Dedifferentiated amniotic fluid mesenchymal stem cell (primary cell): ENCODE data around the gene PRKG1.

Experiments used
- DNase-seq: peaks from one replicate; pipeline ENCODE4 v3.0.0-alpha.2; 2016; ENCODE audit errors: extremely low spot score

PRKG1 gene

DNA sequence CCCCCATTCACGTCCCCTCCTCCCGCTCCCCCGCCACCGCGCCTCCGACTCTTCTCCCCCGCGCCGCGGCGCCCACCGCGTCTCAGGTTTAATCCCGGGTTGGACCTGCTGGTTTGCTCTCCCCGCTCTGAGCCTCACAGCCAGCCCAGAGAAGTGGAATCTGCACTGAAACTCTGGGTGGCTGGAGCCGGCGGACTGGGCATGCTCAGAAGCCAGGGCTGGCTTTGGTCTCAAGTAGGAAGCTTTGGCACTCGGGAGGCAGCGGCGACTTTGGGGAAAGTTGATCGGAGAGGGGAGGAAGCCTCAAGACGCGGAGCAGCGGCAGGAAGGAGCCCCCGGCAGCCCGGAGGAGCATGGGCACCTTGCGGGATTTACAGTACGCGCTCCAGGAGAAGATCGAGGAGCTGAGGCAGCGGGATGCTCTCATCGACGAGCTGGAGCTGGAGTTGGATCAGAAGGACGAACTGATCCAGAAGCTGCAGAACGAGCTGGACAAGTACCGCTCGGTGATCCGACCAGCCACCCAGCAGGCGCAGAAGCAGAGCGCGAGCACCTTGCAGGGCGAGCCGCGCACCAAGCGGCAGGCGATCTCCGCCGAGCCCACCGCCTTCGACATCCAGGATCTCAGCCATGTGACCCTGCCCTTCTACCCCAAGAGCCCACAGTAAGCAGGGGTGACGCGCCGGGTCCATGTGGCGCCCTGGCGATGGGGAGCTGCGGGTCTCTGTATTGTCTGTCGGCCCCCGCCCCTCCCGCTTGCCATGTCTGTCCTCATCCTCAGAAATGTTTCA, at the start of gene PRKG1:
TSS of gene PRKG1 (plus strand) at position 250 of the 791 bp plus-strand sequence.
- peak; percentile 82 for DNase-seq

DNA sequence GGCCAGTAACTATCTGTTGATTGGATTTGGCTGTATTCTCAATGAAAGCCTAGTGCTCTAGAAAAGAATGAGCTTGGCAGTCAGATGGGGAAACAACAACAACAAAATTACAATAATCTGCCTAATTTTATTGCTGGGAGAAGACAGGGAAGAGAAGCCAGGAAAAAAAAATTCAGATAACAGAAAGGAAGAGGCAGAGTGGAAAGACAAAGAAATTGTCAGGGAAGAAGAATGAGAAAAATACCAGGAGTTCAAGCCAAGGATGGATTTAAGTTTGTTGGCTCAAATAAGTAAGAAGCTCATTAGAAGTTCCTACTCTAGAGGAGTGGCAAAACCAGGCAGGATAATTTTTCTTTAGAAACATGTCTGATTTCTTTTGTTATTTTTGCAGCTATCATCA, 45.9 kb upstream of the PRKG1 start:
- no peak for DNase-seq

GRCh38 chr10:51029172-51029641, 45.1 kb upstream of the PRKG1 start:
- DNase-seq, result no peak

- no peak for DNase-seq
Observed at GRCh38 chr10:51030480-51030879, 43.8 kb upstream of the PRKG1 start.

- DNase-seq, result no peak
Observed at GRCh38 chr10:51031950-51032349, 42.3 kb upstream of the PRKG1 start.

DNA sequence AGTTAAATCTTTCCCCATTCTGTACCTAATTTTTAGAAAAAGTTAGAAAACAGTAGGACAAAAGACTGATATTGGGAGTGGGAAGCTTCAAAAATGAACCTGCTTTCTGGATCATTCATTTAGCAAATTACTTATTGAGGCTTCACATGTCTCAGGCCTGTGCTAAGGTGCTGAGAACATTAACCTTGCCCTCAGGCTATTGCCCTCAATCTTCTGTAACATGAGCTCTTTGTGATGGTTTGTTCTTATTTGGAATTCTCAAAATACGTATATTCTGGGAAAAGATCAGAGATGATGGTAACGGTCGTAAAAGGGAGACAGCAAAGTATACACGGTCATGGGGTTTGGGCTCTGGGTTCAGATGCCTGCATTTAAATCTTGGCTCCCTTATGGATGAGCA, 39.5 kb upstream of the PRKG1 start:
- no peak for DNase-seq

DNA sequence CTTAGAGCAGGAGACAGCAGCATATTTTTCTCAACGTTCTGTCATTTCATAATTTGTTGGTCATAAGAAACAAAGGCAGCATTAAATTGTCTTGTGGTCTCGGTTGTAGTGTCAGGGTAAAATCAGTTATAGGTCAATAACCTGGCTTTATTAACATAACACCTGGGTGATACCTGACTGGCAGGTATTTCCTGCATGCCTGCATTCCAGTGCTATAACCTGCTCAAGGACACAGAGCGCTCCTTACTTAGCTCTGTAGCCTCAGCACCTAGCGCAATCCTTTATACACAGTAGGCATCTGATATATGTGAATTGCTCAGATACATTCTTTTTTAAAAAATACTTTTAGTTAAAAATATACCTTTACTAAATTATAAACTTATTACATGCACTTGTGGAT, 38.9 kb upstream of the PRKG1 start:
- no peak for DNase-seq

DNA sequence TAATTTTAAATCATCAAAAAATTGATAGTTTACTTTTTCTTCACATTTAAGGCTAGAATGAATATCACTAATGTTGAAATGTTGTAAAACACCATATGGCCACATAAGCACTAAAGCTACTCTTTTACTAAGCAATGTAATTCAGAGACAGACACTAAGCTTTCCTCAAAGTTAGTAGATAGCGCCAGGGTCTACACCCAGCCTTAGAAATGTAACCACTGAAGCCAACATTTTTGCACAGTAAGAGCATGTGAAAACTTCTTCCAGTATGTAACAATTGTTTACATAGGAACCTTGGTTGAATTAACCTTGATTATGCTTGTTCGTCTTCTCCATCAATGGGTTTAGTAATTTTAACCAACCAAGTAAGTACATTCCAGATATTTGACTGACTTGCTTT, 28.4 kb upstream of the PRKG1 start:
- no peak for DNase-seq

DNA sequence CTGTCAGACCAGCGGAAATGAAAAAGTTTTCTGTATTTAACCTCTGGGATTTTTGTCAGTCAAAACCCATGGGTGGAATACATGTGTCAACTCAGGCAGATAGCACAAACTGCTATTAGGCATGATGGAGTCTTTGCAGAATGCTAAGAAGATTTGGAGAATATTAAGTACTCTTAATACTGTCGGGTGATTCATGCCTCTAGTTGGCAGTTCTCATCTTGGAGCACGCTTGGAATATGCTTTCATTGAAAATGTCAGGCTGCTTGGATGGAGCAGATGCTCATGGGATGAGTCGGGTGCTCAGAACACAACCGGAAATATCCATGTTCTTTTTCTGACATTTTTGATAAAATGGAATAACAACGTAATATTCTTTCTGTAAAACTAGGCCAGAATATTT, 27.6 kb upstream of the PRKG1 start:
- no peak for DNase-seq

DNA sequence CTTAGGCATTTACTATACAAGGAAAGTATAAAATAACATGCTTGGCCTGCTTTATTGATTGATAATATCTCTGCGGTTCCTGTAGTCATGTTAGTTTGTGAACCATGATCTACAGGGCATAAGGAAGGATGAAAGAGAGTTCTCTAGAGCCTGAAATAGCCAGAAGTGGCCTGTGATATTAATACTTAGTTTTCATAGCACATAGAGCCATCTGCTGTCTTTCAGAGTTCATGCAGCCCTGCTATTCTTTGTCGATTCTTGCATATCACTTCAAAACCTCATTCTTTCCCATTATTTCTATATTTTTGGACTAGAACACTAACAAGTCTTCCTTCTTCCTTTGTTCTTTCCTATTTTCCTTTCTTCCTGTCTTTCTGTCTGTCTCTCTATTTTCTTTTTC, 26.4 kb upstream of the PRKG1 start:
- no peak for DNase-seq

DNA sequence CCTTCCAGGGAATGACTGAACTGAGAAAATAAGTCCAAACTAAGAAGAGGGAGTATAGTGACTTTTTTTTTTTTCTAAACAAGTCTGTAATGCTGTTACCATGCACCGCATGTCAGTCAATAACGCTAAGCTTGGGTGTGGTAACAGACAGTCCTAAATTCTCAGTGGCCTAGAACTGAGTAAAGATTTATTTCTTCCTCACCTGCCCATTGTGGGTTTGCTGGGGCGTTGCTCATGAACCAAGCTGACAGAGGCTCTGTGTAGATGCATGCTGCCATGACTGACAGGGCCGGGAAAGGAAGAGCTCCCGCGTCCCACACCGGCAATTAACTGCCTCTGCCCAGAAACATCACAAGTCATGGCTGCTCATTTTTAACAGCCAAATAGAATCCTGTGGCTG, 25.5 kb upstream of the PRKG1 start:
- no peak for DNase-seq

DNA sequence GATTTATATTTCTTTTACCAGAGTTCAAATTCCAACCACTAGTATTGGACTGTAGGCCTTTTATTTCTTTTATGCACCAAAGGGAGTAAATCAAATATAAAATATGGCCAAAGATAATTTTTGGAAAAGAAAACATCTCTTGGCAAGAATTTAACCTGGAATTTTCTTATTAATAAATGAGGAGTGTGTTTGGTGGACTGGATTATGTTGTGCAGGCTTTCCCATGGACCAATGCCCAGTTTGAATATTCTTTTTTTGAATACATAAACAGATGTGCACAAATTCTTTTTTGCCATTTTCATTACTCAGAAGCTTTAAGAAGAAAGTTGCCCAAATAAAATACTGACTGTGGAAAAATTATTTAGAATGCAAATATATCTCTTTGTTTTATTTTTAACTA, 22.1 kb upstream of the PRKG1 start:
- no peak for DNase-seq

- DNase-seq, result no peak
Observed at GRCh38 chr10:51057925-51058324, 16.4 kb upstream of the PRKG1 start.

DNA sequence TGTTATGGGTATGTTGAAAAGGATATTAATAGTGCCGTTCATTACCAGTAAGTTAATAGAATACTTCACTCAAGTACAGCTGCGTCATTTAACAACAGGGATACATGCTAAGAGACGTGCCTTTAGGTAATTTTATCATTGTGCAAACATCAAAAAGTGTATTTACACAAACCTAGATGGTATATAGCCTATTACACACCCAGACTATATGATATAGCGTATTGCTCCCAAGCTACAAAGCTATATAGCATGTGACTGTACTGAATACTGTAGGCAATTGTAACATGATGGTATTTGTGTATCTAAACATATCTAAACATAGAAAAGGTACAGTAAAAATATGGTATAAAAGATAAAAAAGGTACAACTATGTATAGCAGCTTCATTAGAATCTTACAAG, 11.1 kb upstream of the PRKG1 start:
- DNase-seq, result no peak

DNA sequence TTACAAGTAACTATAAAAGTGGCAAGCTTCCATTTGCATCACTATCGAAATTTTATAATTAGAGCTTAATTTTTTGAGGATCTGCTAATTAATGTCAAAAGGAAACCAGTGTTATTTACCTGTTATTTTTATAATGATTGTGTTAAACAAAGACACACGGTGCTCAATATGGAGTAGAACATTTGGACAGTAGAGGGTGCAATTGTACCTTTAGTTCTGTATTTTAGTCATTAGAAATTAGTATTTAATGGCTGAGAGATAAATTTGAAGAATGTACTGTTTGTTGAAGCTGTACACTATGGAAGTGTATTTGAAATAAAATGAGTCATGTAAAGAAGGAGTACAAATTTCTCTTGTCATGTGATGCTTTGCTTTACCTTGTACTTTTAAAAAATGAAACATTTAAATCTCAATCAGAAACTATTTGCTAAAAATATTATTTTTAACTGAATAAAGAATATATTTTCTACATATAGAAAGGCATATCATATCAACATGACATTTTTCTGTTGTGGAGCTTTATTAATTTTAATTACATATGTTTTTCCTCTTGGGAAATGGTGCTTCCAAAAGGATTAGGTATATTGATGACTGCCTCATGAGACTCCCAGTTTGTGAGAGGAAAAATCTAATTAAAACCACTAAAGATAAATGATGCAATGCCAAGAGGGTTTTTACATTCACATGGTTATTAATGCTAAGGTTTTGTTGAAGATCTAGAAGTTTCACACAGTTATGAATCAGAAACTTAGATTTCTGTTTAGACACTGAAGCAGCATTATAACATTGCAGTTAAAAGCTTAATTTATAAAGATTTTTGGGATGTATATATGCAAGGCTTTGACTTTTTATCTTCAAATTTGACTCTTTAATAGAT, 10.4 kb upstream of the PRKG1 start:
- peak; percentile 66 for DNase-seq

- no peak for DNase-seq
Observed at GRCh38 chr10:51066231-51066630, 8.1 kb upstream of the PRKG1 start.

- DNase-seq, result no peak
Observed at GRCh38 chr10:51072210-51072609, 2.1 kb upstream of the PRKG1 start.

- no peak for DNase-seq
Observed at GRCh38 chr10:51072921-51073434, 1.3 kb upstream of the PRKG1 start.

- no peak for DNase-seq
Observed at GRCh38 chr10:51073453-51074237, 642 bp upstream of the PRKG1 start.

DNA sequence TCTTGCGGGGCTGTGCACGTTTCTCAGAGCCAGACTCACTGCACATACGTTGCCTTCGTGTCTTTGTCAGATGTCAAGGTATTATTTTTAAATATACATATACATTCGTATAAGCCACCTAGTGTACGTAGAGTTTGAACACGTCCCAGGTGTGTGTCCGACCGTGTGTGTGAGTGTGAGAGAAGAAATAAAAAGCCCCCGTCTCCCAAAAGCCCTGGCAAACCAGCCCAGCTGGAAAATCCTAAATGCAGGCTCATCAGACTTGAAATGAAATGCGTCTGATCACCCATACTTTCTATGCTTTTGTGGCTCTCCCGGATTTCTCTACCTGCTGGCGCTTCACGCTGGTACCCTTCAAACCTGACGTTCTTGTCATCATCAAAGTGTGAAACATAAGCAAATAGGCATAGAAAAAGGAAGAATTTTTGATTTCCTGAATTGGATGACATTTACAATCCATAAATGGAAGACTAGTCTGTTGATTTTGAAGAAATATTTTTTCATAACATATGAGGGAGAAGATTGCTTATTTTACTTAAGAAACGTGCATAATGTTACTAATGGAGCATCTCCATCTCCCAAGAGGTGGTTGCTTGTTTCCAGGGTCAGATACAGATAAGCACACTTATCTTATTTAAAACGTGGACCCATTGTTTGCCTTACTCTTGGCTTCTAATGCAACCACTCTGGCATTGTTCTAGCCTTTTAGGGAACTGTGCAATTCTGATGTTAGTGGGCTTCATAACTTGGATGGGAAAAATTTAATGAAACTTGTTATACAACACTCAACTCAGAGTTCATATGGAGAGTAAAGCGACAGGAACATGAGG, 971 bp downstream of the PRKG1 start:
- DNase-seq, result no peak

DNA sequence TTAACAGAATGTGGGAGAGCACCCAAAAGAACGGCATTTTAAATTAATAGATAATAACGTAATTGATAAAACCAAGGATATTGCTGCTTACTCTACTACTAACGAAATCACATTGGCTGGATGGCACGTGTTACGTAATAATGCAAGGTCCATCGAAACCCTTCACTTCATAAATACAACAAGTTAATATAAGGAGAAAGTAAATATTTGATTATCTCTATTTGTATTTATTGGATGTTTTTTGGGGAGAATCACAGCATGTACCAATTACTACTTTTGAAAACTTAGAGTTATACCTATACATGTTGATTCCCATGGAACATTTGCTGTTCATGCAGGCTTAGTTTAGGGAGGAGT, 1.6 kb downstream of the PRKG1 start:
- DNase-seq, result no peak
